22Rv1 (cell line): ENCODE results near the gene ZFYVE21.

ENCODE experiments used
- CTCF ChIP-seq: fragments of 450-650 bp; IDR thresholded peaks from 2 replicates; pipeline ENCODE4 v1.5.1; 2017; ENCODE audit warnings: mild to moderate bottlenecking
- ZFX ChIP-seq: fragments of 450-650 bp; IDR thresholded peaks from 2 replicates; pipeline ENCODE4 v1.6.1; 2017; ENCODE audit warnings: antibody characterized with exemption, borderline replicate concordance

- no peak for TF ChIP-seq CTCF
- TF ChIP-seq ZFX = no peak
Observed at GRCh38 chr14:103733651-103734050, 18.0 kb downstream of the ZFYVE21 start.
